CD4-positive, alpha-beta T cell treated with Interferon gamma for 1 hour (primary cell): ENCODE data around the gene SLC24A3.

ENCODE experiments used
- DNase-seq: peaks from one replicate; pipeline ENCODE4 v3.0.0-alpha.2; 2020

The SLC24A3 gene

DNA sequence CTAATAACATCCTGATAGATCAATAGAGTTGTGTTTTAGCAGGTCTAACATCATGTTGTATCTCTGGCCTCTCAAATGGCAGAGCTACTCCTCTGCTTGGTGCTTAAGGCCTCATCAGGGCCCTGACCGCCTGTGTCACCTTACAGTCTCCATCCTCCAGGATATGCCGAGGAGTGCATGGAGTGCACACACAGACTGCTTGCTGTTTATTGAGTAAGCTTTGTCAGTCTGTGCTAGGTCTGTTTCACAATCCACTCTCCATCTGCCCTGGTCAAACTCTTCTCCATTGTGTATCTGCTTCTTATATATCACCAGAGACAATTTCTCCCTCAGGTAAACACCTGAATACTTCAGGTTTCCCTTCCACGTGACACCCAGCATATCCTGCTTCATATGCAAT is 136.1 kb downstream of the SLC24A3 start:
- no peak for DNase-seq

DNA sequence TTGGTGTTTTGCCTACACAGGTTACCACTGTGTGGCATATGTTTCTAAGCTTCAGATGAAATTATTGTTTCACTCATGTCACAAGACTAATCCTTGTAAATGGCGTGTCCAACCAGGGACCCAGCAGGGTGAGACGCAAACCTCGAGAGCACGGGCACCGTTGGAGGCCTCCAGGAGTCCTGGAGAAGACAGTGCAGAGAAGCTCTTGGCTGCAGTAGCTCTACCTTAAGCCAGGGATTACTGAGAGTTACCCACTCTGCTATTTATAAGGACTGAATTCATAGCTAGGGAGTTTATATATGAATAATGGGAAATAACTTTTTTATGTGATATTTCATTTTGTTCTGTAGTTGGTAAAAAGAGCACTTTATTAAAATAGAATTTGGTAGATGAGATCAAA is 137.4 kb downstream of the SLC24A3 start:
- no peak for DNase-seq

DNA sequence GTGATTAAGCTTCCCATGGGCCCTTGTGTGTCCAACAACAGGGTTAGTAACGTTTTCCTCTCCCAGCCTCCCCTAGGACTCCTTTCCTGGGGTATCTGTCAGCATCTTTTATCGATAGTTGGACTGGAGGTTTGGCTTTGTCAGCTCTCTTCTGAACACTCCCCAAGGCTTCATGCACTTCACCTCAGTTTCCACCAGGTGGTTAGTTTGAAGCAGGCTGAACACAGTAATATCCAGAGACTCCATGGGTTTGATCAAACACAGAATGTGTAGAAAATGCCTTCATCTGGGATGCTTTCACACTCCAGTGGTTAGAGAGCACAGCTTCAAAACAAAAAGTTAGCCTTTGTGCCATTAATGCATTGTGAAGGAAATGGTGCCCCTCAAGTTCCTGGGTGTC is 139.1 kb downstream of the SLC24A3 start:
- no peak for DNase-seq

DNA sequence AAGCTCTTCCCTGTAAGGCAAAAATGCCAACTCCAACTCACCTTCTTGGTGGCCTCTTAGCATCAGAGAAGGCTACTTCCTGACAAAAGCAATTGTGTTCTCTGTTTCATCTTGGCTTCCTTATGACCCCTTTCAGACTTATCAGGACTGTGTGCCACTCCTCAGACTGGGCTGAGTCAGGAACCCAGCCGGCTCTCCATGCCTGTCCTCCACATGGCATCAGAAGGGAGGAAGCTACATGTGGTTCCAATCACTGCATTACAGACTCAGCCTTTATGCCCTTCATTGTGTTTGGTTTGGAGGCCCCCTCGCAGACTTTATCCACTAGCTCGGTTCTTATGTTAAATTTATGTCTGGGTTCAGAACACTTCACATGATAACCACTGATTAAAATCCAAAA is 142.5 kb downstream of the SLC24A3 start:
- DNase-seq = no peak

DNA sequence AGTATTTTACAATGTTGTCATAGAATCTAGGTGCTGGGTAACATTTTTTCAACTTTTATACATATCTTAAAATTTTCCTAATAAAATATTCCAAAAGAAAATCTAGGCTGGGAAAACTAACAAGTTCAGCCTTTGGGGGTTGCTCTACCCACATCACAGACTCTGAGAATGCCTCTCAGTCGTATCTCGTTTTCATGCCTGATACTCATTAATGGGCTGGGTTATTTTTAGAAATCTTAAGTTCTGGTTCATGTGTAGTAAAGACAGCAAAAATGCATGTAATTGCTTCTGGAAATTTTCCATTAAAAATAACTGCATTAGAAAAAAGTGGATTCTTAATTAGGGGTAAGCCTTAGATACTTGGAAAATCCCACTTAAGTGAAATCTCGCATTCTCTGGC is 149.3 kb downstream of the SLC24A3 start:
- no peak for DNase-seq

DNA sequence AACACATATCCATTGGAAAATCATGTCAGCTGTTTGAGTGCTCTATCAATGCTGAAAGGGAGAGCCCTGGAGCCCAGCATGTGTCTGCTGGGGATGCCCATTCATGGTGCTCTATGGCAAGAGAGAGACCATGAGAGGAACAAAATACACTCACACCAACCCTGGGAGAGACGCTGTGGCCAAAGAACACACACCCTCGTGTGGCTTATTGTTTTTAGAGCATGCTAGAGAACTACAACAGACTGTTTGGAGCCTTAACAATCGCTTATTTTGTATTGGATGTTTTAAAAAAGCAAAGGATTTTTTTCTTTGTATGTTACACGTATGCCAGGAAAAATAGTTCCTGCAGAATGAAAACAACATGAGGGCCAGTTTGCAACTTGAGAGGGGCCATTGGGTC is 151.0 kb downstream of the SLC24A3 start:
- DNase-seq = no peak

DNA sequence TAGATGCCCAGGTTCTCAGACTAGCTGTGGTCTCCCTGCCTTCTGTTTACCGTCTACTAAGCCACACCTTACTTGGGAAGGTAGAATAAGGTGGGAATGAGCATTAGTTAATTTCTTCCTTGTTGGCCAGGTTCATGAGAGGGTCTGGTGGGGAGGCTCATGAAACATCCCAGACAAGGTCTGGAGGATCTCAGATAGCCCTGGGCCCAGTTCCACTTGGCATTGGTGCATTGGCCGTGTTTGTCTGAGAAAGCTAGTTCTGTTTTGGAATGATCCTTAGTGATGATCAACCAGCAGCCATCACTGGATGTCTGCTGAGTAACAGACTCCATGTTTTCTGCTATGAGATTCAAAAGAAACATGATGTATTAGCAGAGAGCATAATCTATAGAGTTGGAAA is 155.1 kb downstream of the SLC24A3 start:
- DNase-seq = no peak

DNA sequence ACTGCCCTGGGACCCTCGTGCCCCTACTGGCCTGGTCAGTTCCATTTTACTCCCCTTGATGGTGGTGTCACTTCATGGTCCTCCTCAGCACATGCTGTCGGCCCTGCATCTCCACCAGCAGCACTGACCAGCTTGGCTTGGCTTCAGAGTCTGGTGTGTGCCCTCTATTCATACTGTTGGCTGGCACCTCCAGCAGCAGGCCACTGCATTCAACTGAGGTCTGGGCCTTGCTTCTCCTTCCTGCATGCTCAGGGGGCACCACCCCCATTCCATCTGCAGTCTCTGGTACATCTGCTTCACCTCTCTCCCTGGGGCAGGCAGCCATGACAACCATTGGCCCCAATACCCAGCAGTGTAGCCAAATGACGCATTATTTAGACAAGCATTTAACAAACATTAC is 155.9 kb downstream of the SLC24A3 start:
- DNase-seq = no peak

DNA sequence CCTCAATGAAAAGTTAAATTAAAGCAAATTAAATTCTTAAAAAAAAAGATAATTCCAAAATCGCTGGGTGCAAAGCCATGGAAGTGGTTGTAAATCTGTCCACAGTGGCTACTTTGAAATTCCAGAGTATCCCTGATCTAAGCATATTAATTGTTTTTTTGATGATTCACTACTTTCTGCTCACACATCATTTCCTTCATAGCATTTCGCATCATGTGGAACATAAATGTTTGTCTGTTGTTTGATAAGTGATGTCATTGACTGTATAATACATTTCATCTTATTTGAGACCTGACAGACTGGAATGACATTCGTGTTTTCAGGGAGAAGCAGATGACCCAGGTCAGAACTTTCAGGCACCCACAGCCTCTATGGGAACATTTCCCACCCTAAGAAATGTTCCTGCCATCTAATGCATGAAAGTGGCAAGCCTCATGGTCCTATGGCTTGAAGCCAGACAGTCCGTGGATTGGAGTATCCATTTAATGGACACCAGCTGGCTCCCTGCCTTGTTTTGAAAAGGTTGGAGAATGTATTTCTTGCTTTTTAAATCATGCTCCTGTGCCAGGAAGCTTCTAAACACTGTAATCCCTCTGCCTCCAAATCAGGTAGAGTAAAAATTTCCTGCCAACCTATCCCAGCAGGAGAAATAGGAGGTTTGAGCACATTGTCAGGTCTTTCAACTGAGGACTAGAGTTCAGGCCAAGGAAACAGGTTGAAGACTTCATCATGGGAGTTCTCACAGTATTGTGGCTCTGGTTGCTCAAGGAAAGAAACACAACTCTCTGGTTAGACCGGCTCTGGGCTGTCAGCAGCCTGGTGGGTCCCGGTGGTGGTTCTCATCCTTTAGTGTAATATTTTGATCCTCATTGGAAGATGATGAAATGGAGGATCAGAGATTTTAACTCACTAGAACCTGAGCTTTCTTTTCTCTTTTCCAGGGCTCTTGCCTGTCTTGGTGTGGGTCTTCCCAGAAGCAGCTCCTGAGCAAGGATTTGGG is 157.9 kb downstream of the SLC24A3 start:
- DNase-seq = no peak

DNA sequence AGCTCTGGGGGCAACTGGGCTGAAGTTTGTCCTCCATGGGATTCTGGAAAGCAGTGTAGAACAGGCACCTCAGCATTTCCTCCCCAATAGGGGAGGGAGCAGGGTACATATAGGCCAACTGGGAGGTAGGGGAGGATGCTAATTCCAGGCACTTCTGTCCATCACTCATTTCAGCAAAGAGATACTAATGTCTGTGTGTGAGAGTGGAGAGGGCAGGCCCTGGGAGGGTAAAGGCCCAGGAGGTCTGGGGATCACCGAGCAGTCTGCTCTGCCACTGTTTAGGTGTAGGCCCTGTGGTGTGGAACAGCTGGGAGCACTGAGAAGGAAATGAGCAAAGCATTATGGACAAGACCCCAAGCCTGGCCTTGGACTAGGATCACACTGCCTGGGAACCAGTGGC is 158.7 kb downstream of the SLC24A3 start:
- DNase-seq = no peak

DNA sequence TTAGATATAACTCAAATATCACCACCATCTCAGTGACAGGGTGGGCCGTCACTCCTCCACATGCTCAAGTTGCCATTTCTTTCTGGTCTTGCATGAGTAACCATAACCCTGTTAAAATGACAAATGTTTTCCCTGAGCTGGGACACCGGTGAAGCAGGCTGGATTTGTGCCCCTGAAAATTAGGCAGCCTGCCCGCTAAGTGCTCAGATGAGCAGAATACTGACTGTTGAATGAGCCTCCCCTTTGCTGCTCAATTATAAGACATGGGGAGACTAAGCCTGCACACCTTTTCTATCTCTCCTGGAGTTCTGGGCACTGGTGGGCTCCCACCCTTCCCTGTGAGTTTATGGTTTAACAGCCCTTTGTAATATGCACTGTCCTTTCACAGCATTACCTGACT is 161.8 kb downstream of the SLC24A3 start:
- DNase-seq = no peak

DNA sequence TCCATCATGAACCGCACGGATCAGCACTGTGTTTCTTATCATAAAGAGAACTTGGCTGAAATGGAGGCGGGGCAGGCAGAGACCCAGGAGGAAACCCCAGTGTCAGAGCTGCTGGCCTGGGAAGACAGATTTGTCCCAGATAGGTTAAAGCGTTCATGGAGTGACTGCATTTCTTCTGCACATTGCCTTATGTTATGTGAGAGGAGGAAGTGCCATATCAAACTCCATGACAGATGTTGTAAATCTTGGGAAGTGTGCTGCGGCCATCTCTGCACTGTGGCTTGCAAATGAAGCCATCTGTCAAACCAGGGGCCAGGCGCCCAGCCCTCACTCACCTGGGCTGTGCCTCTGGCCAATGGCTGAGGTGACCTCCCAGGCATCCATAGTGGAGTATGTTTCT is 163.0 kb downstream of the SLC24A3 start:
- no peak for DNase-seq

DNA sequence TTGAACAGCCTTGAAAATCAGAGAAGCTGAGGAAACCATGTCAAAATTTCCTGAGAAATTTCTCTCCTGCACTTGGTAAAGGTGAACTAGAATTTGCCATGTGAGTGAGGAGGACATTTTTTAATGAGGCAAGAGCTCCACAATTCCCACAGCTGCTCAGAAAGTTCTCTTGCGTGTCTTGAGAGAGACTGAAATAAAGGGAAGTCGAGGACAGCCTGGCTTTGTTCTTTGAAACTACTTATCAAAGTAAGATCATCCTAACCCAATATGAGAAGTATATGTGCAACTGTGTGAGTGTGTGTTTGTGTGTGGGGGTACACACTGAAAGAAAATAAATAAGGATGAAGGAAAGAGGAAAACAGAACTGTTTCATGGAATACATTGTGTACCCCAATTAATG is 163.4 kb downstream of the SLC24A3 start:
- DNase-seq = no peak

DNA sequence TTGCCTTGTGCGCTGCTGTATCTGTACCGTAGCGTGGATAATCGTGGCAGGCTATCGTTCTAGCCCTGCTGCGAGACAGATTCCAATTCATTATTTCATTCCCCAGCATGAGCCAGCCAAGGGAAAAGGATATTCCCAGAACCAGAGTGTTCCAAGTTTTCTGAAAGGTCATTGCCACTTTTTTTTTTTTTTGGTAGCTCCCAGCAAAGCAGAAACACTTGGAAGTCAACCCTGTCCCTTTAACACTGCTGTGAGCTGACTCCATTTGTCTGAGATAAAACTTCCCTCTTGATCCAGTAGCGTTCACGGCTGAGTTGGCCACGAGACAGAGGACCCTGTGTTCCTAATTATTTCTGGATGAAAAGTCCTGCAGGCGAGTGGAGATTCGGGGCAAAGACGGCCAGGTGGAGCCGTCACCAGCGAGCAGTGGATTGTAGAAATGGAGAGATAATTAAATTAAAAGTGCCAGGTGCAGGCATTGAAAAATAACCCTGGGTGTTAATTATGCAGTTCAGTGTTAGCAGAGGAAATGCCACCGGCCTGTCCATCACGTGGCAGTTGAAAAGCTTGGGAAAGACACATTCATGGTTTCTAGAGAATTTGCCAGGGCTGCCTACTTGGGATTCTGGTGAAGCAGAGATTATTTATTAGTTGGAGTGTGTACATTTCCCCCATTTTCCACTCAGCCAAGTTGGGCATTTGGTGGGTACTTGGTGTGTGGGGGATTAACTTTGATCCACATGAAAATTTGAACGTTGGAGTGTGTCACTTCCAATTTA is 164.2 kb downstream of the SLC24A3 start:
- DNase-seq = no peak

DNA sequence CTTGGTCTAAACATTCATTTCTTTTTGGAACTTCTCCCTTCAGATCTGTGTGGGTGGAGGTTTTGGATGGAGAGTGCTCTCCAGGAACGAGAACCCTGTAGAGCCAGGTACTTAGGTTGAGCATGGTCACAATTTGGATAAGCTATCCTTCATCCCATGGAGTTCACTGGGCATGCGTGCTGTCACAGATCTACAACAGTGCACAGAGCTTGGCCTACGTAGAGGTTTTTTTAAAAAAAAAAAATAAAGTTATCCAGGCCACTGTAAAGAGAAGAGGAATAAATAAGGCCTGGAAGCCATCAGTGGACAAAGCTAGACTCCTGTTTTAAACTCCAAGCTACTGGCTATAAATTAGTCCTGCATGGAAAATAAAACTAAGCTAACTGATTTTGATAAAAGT is 165.6 kb downstream of the SLC24A3 start:
- no peak for DNase-seq

DNA sequence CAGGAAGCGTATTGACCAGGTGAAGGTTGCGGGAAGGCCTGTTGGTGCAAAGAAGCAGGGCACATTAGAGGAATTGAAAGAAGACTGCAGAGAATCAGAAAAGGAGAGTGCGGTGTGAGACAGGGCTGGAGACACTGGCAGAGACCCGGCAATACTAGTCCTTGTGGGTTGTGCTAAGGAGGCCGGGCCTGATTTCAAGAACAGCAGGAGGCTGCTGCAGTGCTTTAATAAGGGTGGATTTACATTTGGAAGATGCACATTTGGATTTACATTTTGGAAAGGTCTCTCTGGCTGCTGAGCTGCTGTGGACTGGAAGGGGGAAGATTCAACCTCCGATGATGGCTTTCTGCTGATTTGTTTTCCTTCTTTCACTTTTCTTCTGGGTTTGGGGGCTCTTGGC is 167.8 kb downstream of the SLC24A3 start:
- DNase-seq = no peak

DNA sequence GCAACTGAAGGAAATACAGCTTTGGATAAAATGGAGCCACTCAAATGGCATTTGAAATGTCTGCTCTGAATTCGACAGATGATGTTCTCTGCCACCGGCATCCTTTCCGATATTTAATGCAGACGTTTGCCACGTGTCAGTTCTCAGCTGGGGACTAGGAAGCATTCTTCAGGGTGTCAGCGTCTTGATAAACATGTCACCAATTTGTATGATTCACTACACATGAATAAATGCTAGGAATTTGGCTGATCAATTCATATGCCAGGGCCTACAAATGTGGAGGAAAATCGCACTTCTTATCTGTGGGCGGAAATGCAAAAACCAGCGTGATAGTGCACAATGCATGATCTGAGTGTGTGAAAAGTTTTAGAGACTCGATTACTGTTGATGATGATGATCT is 169.5 kb downstream of the SLC24A3 start:
- no peak for DNase-seq

DNA sequence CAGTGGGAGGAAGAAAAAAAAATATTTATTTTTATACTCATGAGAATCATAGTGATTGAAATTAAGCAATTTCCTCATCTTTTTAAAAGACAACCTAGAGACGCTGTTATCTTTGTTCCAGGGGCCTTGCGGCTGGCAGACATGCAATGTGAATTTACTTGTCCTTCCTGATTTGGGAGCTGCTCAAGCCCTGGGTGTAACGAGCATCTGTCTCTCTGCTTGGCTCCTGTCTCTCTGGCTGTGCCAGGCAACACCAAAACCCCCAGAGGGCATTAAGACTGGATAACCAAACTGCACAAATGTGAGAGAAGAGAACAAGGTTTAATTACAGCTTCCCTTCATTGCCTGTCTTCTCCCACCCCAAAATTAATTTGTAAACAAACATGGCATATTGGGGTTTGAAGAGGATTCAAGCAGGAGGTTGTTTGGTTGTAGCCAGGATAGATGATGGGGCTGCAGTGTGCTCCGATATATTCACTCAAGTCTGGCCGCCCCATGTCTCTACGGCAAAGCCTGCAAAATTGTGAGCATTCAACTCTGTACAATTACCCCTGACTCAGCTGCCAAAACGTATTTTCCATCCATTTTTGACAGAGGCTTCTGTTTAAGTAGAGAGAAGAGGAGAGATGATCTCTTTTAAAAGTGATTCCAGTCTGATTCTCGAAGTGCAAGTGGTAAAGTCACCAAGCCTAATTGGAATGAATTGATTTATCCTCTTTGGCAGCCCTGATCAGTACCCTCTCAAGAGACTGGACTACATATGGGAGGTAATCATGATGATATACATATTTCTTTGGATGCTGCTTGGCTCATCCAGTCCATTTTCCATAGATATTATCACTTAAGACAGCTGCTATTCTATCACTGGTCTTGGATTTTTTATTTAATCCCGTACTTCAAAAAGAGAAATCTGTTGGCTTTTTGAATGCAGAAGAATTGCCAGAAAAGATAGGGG is 170.2 kb downstream of the SLC24A3 start:
- no peak for DNase-seq

DNA sequence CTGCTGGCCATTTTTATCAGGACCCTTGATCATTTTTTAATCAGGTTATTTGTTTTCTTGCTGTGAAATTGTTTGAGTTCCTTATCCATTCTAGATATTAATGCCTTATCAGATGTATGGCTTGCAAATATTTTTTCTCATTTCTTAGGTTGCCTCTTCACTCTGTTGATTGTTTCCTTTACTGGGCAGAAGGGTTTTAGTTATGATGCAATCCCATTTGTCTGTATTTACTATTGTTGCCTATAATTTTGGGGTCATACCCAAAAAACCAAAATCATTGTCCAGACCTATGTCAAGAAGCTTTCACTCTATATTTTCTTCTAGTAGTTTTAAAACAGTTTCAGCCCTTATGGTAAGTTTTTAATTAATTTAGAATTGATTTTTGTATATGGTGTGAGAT is 172.5 kb downstream of the SLC24A3 start:
- DNase-seq = no peak

DNA sequence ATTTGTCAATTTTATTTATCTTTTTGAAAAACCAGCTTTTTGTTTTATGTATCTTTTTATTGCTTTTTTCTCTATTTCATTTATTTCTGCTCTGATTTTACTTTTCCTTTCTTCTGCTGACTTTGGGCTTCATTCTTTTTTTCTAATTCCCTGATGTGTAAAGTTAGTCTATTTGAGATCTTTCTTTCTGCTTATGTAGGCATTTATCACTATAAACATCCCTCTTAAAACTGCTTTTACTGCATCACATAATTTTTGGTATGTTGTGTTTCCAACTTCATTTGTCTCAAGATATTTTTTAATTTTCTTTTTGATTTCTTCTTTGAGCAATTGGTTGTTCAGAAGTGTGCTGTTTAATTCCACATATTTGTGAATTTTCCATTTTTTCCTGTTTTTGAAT is 174.8 kb downstream of the SLC24A3 start:
- DNase-seq = no peak

DNA sequence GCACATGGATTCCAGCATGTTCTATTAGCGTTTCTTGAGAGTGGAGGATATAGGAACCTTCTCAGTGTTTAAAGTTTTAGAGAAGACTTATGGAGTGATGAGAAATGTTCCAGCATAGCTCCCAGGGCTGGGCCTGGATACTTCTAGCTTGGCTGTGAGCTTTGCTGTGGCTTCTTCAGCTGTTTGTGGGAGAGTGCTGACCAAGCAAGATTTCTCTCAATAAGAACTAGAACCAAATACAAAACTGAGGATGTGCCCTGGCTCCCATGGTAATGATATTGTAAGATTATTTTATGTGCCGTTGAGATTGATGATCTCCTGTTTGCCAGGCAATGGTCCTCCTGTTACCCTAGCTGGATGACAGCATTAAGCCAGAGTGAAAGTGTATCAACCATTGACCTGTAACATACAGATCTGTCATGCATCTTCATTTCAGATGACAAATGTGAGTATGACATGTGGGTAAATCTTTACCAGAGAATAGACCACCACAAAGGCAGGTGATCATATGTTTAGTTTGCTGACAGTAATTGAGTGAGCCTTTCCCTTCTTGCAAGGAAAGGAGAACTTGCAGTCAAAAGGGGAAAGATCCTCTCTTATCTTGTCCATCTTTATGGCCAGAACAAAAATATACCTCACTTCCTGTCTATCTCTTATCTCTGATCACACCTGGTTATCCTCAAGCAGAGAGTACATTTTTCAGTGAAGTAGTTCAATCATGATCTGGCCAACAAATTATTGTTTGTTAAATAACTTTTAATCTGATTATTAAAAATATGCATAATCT is 180.1 kb downstream of the SLC24A3 start:
- DNase-seq = no peak

DNA sequence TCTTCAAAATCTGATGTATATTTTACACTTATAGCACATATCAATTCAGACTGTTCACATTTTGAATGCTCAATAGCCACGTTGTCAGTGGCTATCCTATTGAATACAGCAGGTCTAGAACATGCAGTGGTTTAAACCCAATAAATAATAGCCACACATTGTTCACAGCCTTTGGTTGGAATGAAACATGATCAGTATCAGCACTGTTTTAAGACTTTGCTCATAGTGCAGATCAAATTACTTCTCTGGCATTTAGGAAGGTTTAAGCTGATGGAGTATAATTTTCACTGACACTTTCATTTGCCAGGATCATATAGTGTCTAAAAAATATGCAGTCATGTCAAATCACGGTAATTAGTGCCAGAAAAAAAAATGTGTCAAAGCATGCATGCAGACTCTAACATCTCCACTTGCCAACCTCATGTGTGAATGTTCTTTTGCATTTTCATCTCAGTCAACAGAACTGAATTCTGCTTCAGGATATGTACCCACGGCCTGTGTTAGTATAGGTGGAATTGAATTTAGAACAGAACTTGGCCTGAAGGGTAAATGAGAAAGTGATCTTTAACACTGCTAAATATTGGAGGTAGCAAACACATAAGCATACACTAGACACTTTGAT is 184.1 kb downstream of the SLC24A3 start:
- no peak for DNase-seq
